Stimulated activated CD4-positive, alpha-beta T cell treated with anti-CD3 and anti-CD28 coated beads, Interleukin-4, amount 100 ng/mL, for 48 hours (primary cell): ENCODE results near the gene GPR137.

Experiments used
- DNase-seq, 2 donors: peaks; one replicate each; pipeline ENCODE4 v3.0.0-alpha.2; 2020; ENCODE audit warnings: low read depth in 2 of 2

The GPR137 gene

GRCh38 chr11:64264371-64264852 lies 21.2 kb upstream of the GPR137 start:
- no peak for DNase-seq

DNA sequence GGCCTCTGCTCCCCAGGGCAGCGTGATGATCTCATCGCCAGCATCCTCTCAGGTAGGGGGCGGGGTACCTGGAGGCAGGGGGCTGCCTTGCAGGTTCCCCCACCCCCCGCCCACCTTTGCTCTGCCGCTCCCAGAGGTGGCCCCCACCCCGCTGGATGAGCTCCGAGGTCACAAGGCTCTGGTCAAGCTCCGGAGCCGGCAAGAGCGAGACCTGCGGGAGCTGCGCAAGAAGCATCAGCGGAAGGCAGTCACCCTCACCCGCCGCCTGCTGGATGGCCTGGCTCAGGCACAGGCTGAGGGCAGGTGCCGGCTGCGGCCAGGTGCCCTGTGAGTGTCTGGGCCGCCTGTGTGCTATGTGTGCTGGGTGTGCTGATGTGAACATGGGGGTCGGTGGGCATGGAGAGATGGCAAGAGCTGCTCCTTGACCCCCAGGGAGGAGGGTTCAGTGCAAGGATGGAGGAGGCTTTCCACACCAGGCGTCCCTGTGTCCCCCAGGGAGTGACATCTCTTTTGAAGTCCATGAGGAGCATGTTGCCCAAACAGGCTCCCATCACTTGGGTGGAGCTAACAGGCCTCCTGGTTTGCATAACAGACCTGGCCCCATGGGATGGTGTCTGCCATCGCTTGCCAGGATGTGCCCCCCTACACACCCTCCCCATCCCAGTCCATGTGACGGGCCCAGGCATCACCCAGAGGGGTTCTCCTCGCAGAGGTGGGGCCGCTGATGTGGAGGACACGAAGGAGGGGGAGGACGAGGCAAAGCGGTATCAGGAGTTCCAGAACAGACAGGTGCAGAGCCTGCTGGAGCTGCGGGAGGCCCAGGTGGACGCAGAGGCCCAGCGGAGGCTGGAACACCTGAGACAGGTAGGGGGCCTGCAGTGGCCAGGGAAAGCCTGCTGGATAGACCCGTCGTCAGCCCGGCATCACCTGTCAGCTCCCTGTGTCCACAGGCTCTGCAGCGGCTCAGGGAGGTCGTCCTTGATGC lies 20.2 kb upstream of the GPR137 start:
- no peak for DNase-seq

GRCh38 chr11:64266339-64266738 lies 19.3 kb upstream of the GPR137 start:
- no peak for DNase-seq

DNA sequence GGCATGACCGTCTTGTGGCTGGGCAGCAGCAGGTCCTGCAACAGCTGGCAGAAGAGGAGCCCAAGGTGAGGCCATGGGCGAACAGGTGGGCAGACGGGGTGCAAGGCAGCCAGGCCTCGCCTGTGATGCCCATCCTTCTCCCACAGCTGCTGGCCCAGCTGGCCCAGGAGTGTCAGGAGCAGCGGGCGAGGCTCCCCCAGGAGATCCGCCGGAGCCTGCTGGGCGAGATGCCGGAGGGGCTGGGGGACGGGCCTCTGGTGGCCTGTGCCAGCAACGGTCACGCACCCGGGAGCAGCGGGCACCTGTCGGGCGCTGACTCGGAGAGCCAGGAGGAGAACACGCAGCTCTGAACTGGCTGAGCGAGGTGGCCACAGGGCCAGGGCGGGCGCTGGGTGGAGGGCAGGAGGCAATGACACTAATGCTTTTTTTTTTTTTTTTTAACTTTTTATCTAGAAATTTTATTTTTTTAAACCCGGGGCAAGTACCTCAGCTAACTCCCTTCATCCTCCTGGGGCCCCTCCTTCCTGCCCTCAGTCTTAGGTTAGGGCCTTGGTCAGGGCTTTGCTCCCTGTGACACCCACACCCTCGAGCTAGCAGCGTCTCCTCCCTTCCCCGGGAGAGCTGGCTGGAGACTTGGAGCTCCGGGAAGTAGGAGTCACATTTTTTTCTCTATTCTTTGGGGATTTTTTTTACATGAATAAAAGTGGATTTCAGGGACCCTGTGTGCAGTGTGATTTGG lies 18.3 kb upstream of the GPR137 start:
- DNase-seq: no peak

DNA sequence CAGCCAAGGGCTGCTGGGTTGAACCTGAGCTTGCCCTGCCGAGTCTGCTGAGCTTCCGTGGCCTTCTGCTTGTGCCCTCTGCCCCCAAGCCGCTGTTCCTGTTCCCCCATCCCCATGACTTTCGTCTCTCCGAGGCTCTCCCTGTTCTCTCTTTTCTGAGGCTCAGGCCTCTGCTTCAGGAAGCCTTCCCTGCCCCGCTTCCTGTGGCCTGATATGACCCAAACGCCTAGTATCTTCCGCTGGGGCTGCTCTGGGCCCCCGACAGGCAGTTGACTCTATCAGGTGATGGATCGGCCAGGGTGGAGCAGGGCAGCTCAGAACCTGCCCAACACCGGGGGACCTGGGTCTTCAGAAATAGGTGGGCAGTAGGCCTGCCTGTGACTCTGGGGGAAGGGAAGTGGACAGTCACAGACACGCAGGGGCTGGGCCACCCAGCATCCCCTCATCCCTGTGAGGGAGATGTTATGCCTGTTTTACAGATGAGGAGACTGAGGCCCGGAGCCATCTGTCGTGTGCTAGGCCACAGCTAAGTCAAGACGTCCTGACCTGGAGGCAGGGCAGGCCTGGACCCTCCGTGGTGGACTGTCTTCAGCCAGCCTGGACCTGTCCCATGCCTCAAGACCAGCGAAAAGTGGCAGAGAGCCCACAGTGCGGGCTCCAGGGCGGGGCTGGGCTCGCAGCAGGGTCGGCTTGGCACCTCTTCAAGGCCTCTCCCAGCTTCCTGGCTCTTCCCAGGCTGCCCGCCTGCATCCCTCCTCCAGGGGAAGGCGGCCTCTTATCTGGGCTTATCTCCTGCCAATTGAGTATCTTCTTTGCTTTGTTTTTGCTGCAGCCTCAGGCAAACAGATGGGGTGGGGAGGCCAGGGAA lies 17.4 kb upstream of the GPR137 start:
- no peak for DNase-seq

- peak; percentile 39 to 55 for DNase-seq
Measured at GRCh38 chr11:64268893-64269539, 16.6 kb upstream of the GPR137 start.

- peak; percentile 96 to 97 for DNase-seq
Measured at GRCh38 chr11:64269540-64270220, 16.0 kb upstream of the GPR137 start.

DNA sequence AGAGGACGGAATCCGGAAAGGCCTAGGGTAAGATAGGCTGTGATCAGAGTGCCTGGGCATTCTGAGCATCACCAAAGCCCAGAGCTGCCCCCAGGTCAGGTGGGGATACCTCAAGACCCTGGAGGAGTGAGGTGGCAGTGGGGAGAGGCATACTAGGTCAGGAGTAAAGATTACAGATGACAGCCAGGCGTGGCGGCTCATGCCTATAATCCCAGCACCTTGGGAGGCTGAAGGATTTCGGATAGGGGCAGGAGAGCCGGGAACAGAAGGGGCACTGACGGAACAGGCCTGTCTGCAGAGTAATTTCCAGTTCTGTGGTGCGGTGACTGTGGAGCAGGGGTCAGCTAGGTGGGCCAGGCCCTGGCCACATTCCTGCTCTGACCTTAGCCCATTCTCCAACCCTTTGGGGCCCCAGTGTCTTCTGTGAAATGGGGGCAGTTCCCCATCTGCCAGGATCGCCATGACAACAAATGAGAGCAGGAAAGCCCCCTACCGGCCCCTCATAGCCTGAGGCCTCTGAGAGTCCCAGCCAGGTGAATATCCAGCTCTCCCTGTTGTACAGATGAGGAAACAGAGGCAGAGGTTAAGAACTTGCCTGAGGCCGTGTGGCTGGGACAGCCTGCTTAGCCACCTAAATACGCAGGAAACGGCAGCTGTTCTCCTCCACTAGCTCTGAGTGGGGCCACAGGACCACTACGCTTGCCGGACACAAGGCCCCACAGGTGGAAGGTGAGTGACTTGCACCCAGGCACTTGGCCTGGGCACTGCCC lies 10.4 kb upstream of the GPR137 start:
- no peak for DNase-seq

DNA sequence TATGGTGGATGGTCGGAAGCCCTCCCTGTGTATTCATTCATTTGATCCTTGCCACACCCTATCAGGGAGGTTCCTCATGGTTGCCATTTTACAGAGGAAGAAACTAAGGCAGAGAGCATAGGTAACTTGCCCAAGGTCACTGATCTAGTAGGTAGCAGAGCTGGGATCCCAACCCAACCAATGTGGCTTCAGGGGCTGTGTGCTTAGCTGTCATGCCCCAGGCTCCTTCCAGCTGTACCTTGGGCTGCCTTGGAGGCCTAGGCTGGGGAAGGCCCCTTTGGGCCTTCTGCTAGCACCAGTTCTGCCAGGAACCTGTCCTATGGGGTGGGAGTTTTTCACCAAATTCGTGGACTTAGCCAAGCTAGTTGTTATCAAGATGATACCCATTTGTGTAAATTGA lies 9.8 kb upstream of the GPR137 start:
- DNase-seq: no peak

DNA sequence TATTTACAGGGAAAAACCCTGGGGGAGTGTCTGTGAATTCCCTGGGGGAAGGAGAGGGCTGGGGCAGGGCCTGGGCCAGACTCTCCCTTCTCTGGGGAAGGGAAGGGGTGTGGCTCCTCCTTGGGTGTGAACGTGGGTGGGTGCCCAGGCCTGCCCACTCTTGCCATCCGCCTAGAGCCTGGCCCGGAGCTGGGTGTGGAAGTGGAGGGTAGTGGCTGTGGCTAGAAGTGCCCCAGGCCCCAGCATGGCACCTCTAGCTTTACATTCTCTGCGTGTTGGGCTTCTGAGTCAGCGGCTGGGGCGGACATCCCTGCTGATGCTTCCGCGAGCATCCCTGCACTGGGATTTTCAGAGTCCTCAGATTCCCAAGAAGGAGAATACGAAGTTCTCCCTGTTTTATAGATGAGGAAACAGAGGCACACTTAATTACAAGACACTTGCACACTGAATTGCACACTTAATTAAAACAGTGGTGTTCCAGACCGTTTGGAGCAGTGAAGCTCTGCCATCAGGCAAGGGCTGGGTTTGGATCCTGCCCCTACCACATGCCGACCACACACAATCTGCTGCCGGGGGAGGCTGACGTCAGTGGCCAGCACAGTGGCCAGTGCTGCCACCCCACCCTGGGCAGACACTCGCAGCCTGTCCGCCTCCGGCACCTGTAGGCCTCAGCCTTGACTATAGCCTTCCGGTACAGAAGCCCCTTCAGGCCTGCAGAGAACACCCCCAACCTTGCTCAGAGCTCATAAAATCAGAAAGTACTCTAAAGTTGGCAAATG lies 8.8 kb upstream of the GPR137 start:
- no peak for DNase-seq

GRCh38 chr11:64278576-64279190 lies 7.0 kb upstream of the GPR137 start:
- DNase-seq: no peak

DNA sequence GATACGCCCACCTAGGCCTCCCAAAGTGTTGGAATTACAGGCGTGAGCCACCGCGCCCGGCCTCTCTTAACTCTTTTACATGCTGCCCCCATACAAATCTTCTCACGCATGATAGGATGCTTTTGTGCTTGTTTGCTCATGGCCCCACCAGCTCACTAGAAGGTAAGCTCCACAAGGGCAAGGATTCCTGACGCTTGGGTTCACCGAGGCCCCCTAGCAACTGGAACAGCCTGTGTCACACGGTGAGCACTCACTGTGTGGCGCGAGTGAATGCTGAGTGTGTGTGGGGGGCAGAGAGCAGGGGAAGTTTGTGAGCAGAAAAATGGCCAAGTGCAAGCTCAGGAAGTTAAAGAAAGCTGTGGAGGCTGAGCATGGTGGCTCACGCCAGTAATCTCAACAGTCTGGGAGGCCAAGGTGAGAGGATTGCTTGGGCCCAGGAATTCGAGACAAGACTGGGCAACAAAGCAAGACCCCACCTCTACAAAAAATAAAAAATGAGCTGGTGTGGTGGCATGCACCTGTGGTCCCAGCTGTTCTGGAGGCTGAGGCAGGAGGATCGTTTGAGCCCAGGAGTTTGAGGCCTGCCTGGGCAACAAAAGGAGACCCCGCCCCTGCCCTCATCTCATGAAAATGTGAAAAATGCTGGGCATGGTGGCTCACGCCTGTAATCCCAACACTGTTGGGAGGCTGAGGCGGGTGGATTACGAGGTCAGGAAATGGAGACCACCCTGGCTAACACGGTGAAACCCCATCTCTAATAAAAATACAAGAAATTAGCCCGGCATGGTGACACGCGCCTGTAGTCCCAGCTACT lies 3.5 kb upstream of the GPR137 start:
- DNase-seq: no peak

GRCh38 chr11:64283092-64283491 lies 2.6 kb upstream of the GPR137 start:
- no peak for DNase-seq

DNA sequence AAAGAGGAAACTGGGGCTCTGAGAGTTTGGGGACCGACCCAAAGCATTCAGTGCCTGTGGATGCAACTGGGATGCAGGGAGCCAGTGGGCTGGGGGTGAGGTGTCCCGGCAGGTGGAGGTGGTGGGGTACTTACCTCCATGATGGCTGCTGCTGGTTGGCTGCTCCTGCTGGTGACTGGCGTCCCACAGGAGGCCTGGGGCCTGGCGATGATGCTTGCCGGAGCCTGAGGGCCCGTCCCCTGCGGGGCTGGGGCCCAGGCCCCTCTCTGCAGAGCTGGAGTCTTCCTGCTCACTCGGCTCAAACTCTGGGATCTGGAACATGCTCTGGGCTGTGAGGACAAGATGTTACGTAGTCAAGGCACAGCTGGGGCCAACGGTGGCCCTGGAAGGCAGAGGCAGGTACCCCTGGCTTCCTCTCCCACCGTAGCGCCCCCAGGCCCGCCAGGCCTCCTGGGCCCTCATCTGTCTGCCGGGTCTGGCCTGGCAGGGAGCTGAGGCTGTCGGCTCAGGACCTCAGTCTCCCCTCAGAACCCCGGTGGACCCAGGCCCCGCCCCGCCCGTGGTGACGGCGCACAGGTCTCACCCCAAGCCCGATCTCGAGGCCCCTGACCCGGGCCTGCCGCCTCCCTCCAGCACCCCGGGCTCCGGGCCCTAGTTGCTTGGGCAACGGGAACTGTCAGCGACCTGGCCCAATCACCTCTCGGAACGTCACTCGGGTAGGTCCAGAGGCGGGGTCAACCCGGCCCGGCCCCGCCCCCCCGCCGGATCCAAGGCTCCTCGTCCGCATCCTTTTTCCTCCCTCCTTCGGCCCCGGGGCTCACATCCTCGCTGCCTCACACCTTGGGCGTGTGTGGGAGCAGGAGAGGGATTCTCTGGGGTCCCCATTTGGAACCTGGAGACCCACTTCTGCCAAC lies 1.3 kb upstream of the GPR137 start, which contains the start of gene BAD:
Gene BAD (minus strand): TSS at position 618 of the 914 bp plus-strand sequence. CDS start 297 bp downstream, at position 321.
- DNase-seq: peak; percentile 91 to 92

- DNase-seq: no peak
Measured at GRCh38 chr11:64285885-64286800, 495 bp downstream of the GPR137 start.
